Heart right ventricle (tissue), 16 donors: ENCODE data around the gene ANXA1. TPM values are rescaled to one million over a fixed set of nuclear protein-coding genes. Genes with fewer than 3 reads are reported as not detected.

Source experiments
- ATAC-seq, 8 donors: fragments of 200-7000 bp; cut with Tn5 transposase; one replicate each; pipeline ENCODE4 v1.9.1; 2020; ENCODE audit warnings: mild to moderate bottlenecking in 8 of 8, moderate library complexity in 8 of 8, moderate number of reproducible peaks in 1 of 8
- DNase-seq, 2 donors: peaks; one replicate each; pipeline ENCODE4 v3.0.0-alpha.2; 2020
- H3K27ac ChIP-seq, 10 donors: fragments of 200-600 bp; sonication (generic) in 2 of 10; one replicate each; pipeline versions ENCODE4 v1.5.0 to v1.8.0; 2020 to 2022; ENCODE audit warnings: mild to moderate bottlenecking in 3 of 10
- H3K27me3 ChIP-seq, 7 donors: fragments of 200-600 bp; one replicate each; pipeline ENCODE4 v1.8.0; 2021 to 2022; ENCODE audit warnings: mild to moderate bottlenecking in 2 of 7
- H3K36me3 ChIP-seq, 9 donors: fragments of 200-600 bp; sonication (generic) in 1 of 9; one replicate each; pipeline versions ENCODE4 v1.5.0 to v1.8.0; 2020 to 2022; ENCODE audit warnings: mild to moderate bottlenecking in 2 of 9
- H3K4me1 ChIP-seq, 9 donors: fragments of 200-600 bp; sonication (generic) in 1 of 9; one replicate each; pipeline versions ENCODE4 v1.5.0 to v1.8.0; 2020 to 2022; ENCODE audit warnings: mild to moderate bottlenecking in 4 of 9
- H3K4me3 ChIP-seq, 10 donors: fragments of 200-600 bp; sonication (generic) in 2 of 10; one replicate each; pipeline versions ENCODE4 v1.5.0 to v1.8.0; 2020 to 2022; ENCODE audit warnings: mild to moderate bottlenecking in 7 of 10, moderate library complexity in 2 of 10
- H3K9me3 ChIP-seq, 11 donors: fragments of 200-600 bp in 10 of 11; sonication (generic) in 2 of 11; one replicate each; pipeline versions ENCODE4 v1.5.0 to v1.8.0; 2013 to 2022; ENCODE audit warnings: mild to moderate bottlenecking in 2 of 11, control low read depth in 1 of 11, moderate library complexity in 1 of 11
- CTCF ChIP-seq, 9 donors: fragments of 200-600 bp; sonication (generic) in 2 of 9; IDR thresholded peaks; one replicate each; pipeline versions ENCODE4 v1.5.0 to v1.8.0; 2021 to 2022; ENCODE audit warnings: antibody characterized with exemption in 9 of 9, mild to moderate bottlenecking in 5 of 9, moderate library complexity in 1 of 9
- WGBS, 2 donors: extraction: QIAGEN DNeasy Blood & Tissue Kit; methylation state at CpG; one replicate each; pipeline ENCODE4 v1.1.7; 2013; ENCODE audit warnings: inconsistent platforms in 1 of 2; 5-methylcytosine and 5-hydroxymethylcytosine counted together
- intact Hi-C, 10 donors: fragments of 100-400 bp; cut with DNase I; formaldehyde crosslinking; loops; one replicate each; pipeline versions ENCODE4 v1.11.1 to v1.14.2; 2022
- polyA plus RNA-seq, 2 donors: library from polyadenylated mRNA; stranded (reverse); fragments of 200-250 nt; gene quantifications; one replicate each; pipeline ENCODE4 v1.2.3, GENCODE V29; 2013
- total RNA-seq, 10 donors: library from RNA; stranded (reverse); fragmentation: NEBNext Ultra II Directional in 3 of 10; extraction: Animal tissue kit (Norgen Biotek cat#: 25700) in 3 of 10; gene quantifications; one replicate each; pipeline versions ENCODE4 v1.2.1 to v1.2.4, GENCODE V29; 2021 to 2023
- donor health status: Arrhythmogenic right ventricular cardiomyopathy.
- donor health status: ischemic (EF 13 %, LVEDD 7.1; RV severe dilation, severe dysfunction).
- donor health status: healthy with polysubstance abuse.
- donor health status: DM: no; HTN: yes; CAD: no.
- donor health status: DM: no; HTN: no; CAD: no.
- donor health status: ischemic (EF 25% LVEDD 6.9; RV normal size, moderate dysfunction).
- donor health status: ischemic (EF 25% LVEDD 5.7; RV mildly dilated, moderate dysfunction).
- donor health status: healthy.
- donor health status: DM: yes; HTN: yes; CAD: no.
- donor health status: Ischemic cardiomyopathy.
- donor health status: ischemic (EF 35%, LVEDD 5.7; RV mildly dilated, moderate dysfunction).
- donor health status: nonischemic (EF 11% LVEDD 7.7; RV severe dilation, severe dysfunction).
- donor health status: DM: yes; HTN: yes; CAD: no.
- donor health status: PGD.
- donor health status: ischemic (EF 29% LVEDD 5.4; RV normal size, mild dysfunction).
- donor health status: nonischemic (EF 23%, LVEDD 6.1; RV moderate dilation, normal function).

The ANXA1 gene
- total and polyA plus RNA-seq, 12 donors = 21.1 to 126 (median 40.7) TPM

GRCh38 chr9:73172901-73173215 is 21.2 kb downstream of the ANXA1 start:
- no peak for TF ChIP-seq CTCF (IDR thresholded peaks at IDR 0.05)
- Histone ChIP-seq H3K9me3 (no peaks in the 10 kb centered on the region), H3K27ac (no peak overlapping the region), H3K4me1 (no peaks in the 10 kb centered on the region), H3K27me3 (no peaks in the 10 kb centered on the region), H3K4me3 (no peak overlapping the region), H3K36me3 (peaks cover 0 to 38% (median 30%) of the 10 kb centered on the region in 9 donors)
- no peak for DNase-seq
- no peak for ATAC-seq
- intact Hi-C loops = no loop called here
- WGBS, 2 donors = 68 to 75% methylated on average over 3 of the region's 3 CpGs

- Histone ChIP-seq H3K27ac (no peak overlapping the region), H3K9me3 (no peaks in the 10 kb centered on the region), H3K4me1 (no peaks in the 10 kb centered on the region), H3K4me3 (no peak overlapping the region), H3K27me3 (no peaks in the 10 kb centered on the region), H3K36me3 (peaks cover 0 to 31% (median 24%) of the 10 kb centered on the region in 9 donors)
- ATAC-seq = no peak
- TF ChIP-seq CTCF (IDR thresholded peaks at IDR 0.05) = no peak
- no peak for DNase-seq
- intact Hi-C loops = no loop called here
- 91 to 94% methylated on average over 3 of the region's 3 CpGs for WGBS, 2 donors
Observed at GRCh38 chr9:73173557-73174329, 22.1 kb downstream of the ANXA1 start.

GRCh38 chr9:73174330-73174980 is 22.8 kb downstream of the ANXA1 start:
- no peak for ATAC-seq
- no peak for DNase-seq
- WGBS, 2 donors = 97 to 98% methylated on average over 2 of the region's 2 CpGs
- H3K27me3 ChIP-seq = no peaks in the 10 kb centered on the region
- H3K9me3 ChIP-seq = no peaks in the 10 kb centered on the region
- H3K27ac ChIP-seq = no peak overlapping the region
- peaks cover 0 to 24% (median 17%) of the 10 kb centered on the region in 9 donors for H3K36me3 ChIP-seq
- TF ChIP-seq CTCF (IDR thresholded peaks at IDR 0.05) = no peak
- peaks cover 0 to 2% (median 0%) of the 10 kb centered on the region in 9 donors for H3K4me1 ChIP-seq
- intact Hi-C loops = no loop called here
- no peak overlapping the region for H3K4me3 ChIP-seq

DNA sequence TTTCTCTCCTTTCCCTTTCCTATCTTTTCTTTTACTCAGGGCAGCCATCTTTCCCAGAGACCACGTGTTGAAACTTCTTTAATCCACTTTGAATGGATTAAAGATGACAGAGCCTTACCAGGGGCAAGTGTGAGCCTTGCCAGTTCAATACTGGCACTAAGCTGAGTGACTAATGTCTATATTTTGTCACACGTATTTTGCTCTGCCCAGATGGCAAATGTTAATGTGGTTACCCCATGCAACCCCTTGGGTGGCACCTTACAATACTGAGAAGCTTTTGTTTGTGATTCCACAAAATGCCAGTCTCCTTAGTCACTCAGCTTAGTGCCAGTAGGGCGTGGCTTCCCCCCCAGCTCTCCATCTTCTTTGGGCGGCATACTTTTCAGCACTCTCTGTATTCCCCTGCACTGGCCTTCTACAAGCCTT is 24.8 kb downstream of the ANXA1 start:
- ATAC-seq (no peak), DNase-seq (no peak)
- H3K36me3 ChIP-seq = peaks cover 0 to 4% (median 0%) of the 10 kb centered on the region in 9 donors
- no peak for TF ChIP-seq CTCF (IDR thresholded peaks at IDR 0.05)
- H3K4me1 ChIP-seq = peaks cover 0 to 19% (median 0%) of the 10 kb centered on the region in 9 donors
- no peaks in the 10 kb centered on the region for H3K27me3 ChIP-seq
- no peak overlapping the region for H3K4me3 ChIP-seq
- no peak overlapping the region for H3K27ac ChIP-seq
- 74 to 75% methylated on average over 4 of the region's 4 CpGs for WGBS, 2 donors
- intact Hi-C loops = no loop called here
- H3K9me3 ChIP-seq = no peaks in the 10 kb centered on the region
